Common myeloid progenitor, CD34-positive (primary cell): ENCODE data around the gene SLC35C1.

Source experiments
- CTCF ChIA-PET: fragments of 350-600 bp; sonication (Branson Sonifier 250); formaldehyde crosslinking; loops from one replicate; lab custom pipeline; 2021; ENCODE audit warnings: antibody characterized with exemption; lab: Charles Lee
- POLR2A ChIA-PET: fragments of 350-600 bp; sonication (Branson Sonifier 250); formaldehyde crosslinking; loops from one replicate; lab custom pipeline; 2021; ENCODE audit warnings: antibody characterized with exemption; lab: Charles Lee
- DNase-seq, 3 donors: peaks; one replicate each; pipeline versions ENCODE4 v3.0.0 to v3.0.0-alpha.2; 2013
- H3K27ac ChIP-seq, 2 experiments: 1 replicate in 1 of 2; 2 replicates in 1 of 2; pipeline ENCODE4 v1.7.0; 2013; ENCODE audit warnings: inconsistent platforms in 2 of 2, low read length in 2 of 2, mild to moderate bottlenecking in 2 of 2, low read depth in 1 of 2, moderate library complexity in 1 of 2; ENCODE audit not compliant: severe bottlenecking in 2 of 2, insufficient read depth in 1 of 2, poor library complexity in 1 of 2
- H3K27me3 ChIP-seq, 5 experiments: replicated peaks in 2 of 5; 1 replicate in 3 of 5; 2 replicates in 2 of 5; pipeline versions ENCODE4 v1.6.1 to v1.7.0; 2013; ENCODE audit warnings: low read length in 4 of 5, mild to moderate bottlenecking in 2 of 5, moderate library complexity in 2 of 5, inconsistent platforms in 1 of 5; ENCODE audit not compliant: insufficient read depth in 5 of 5, control insufficient read depth in 4 of 5
- H3K36me3 ChIP-seq, 4 experiments: 1 replicate in 2 of 4; 2 replicates in 2 of 4; pipeline versions ENCODE4 v1.6.1 to v1.7.0; 2013; ENCODE audit warnings: low read length in 3 of 4, control low read depth in 1 of 4, mild to moderate bottlenecking in 1 of 4; ENCODE audit not compliant: control insufficient read depth in 4 of 4, insufficient read depth in 4 of 4
- H3K4me1 ChIP-seq, 4 experiments: 1 replicate in 3 of 4; 2 replicates in 1 of 4; pipeline versions ENCODE4 v1.6.1 to v1.7.1; 2013; ENCODE audit warnings: low read length in 3 of 4, mild to moderate bottlenecking in 3 of 4, control low read depth in 1 of 4, inconsistent platforms in 1 of 4, moderate library complexity in 1 of 4; ENCODE audit not compliant: control insufficient read depth in 4 of 4, insufficient read depth in 4 of 4; ENCODE audit errors: control extremely low read depth in 1 of 4
- H3K4me3 ChIP-seq, 7 experiments: 1 replicate in 4 of 7; 2 replicates in 3 of 7; pipeline versions ENCODE4 v1.5.1 to v1.7.0; 2013; ENCODE audit warnings: mild to moderate bottlenecking in 7 of 7, low read length in 6 of 7, moderate library complexity in 6 of 7, inconsistent platforms in 2 of 7, low read depth in 2 of 7, control low read depth in 1 of 7; ENCODE audit not compliant: insufficient read depth in 4 of 7, control insufficient read depth in 1 of 7; ENCODE audit errors: extremely low read depth in 1 of 7
- H3K9me3 ChIP-seq, 5 experiments: 1 replicate in 4 of 5; 2 replicates in 1 of 5; pipeline versions ENCODE4 v1.6.1 to v1.7.1; 2013; ENCODE audit warnings: low read length in 4 of 5, mild to moderate bottlenecking in 2 of 5, inconsistent platforms in 1 of 5, low read depth in 1 of 5, moderate library complexity in 1 of 5; ENCODE audit not compliant: control insufficient read depth in 4 of 5, insufficient read depth in 2 of 5; ENCODE audit errors: control extremely low read depth in 1 of 5
- WGBS: methylation state at CpG from one replicate; pipeline ENCODE4 v1.1.5; 2013; ENCODE audit not compliant: insufficient coverage; 5-methylcytosine and 5-hydroxymethylcytosine counted together

The SLC35C1 gene

DNA sequence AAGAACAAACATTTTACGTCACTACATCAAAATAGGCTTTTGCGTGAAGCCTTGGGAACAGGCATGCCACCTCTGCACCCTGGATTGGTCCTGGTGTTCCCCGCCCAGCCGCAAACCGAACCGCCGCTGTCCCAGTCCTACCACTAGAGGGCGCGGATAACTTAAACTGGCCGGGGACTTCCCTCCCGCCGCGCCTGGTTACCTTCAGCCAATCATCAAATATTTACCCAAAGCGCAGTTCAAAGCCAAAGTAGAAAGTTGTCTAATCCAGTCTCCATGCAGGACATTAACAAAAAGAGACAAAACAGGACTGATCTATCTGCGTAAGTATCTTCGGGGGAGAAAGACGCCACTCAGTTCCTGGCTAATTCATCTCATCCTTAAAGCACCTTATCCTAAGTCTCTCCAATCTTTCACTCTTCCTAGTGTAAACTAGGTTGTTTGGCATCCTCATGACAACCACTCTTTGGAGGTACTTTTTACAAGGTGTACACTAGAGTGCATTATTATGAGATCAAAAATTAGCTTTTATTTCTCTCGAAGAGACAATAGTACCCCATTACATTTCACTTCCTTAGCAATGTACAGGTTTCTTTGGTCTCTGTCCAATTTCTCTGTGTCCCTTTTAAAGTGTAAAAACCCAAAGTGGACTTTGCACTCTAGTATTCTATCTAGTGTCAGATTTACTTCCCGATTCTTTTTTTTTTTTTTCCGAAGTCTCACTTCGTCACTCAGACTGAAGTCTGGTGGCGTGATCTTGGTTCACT, 38.4 kb downstream of the SLC35C1 start:
- 20% methylated on average over 22 of the region's 22 CpGs for WGBS
- ChIA-PET POLR2A (interaction anchor here (0.7 kb wide), 2 partner anchors 16 to 31 kb away, joined by 3 to 4 read pairs; no protein-coding TSS in a partner anchor), CTCF (interaction anchor here (0.6 to 1.5 kb wide), 13 partner anchors 8 to 1622 kb away, joined by 3 to 11 read pairs (median 4); no protein-coding TSS in a partner anchor)
- peaks cover 3 to 18% (median 13%) of the 10 kb centered on the region in 4 experiments for H3K4me1 ChIP-seq
- peak; percentile 91 to 96 (median 96) for DNase-seq
- peak overlapping the region; percentile 50 to 72 for H3K27ac ChIP-seq
- H3K27me3 ChIP-seq = no peaks in the 10 kb centered on the region
- peak overlapping the region in 3 of 7 experiments; percentile 37 to 65 (median 59) for H3K4me3 ChIP-seq
- H3K36me3 ChIP-seq = no peaks in the 10 kb centered on the region
- H3K9me3 ChIP-seq = no peaks in the 10 kb centered on the region

DNA sequence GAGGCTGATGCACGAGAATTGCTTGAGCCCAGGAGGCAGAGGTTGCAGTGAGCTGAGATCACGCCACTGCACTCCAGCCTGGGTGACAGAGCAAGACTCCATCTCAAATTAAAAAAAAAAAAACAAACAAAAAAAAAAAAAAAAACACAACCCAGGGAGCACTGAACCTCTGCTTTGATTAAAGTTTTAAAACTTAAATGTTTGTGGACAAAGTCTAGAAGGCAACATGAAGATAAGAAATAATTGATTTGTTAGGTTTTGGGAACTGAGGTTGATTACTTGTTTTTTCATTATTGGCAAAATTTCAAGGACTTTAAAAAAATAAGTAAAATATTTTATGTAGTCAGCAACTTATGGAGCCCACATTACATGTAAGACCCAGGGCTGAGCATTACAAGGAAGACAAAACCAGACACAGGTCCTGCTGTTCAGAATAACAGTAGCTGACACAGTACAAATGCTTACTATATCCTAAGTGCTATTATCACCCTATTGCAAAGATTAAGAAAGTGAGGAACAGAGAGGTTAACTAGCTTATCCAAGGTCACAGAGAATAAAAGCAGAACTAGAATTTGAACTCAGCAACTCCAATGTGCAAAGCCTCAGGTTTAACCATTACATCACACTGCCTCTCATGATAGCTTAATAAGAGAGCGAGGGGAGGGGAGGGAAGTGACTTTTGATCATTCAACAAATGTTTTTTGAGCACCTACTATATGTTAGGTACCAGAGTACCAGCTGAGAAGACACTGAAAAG, 40.1 kb downstream of the SLC35C1 start:
- no peak overlapping the region for H3K27ac ChIP-seq
- POLR2A ChIA-PET = no interaction called here
- no peak overlapping the region for H3K4me3 ChIP-seq
- H3K9me3 ChIP-seq = no peaks in the 10 kb centered on the region
- H3K27me3 ChIP-seq = no peaks in the 10 kb centered on the region
- peak in 2 of 3 donors; percentile 20 to 24 for DNase-seq
- H3K36me3 ChIP-seq = no peaks in the 10 kb centered on the region
- no CpG with 5 or more reads among the region's 3 CpGs for WGBS
- CTCF ChIA-PET = interaction anchor here (0.6 to 2.1 kb wide), 6 partner anchors 10 to 484 kb away, joined by 3 to 7 read pairs (median 4); no protein-coding TSS in a partner anchor
- peaks cover 3 to 26% (median 17%) of the 10 kb centered on the region in 4 experiments for H3K4me1 ChIP-seq

- Histone ChIP-seq H3K4me3 (peak overlapping the region in 1 of 7 experiments; percentile 87), H3K27ac (no peak overlapping the region), H3K4me1 (peaks cover 3 to 26% (median 17%) of the 10 kb centered on the region in 4 experiments), H3K36me3 (peaks cover 0 to 4% (median 0%) of the 10 kb centered on the region in 4 experiments), H3K27me3 (no peaks in the 10 kb centered on the region), H3K9me3 (no peaks in the 10 kb centered on the region)
- ChIA-PET CTCF (interaction anchor here (0.6 to 2.1 kb wide), 5 partner anchors 11 to 462 kb away, joined by 3 to 6 read pairs (median 3); no protein-coding TSS in a partner anchor), POLR2A (no interaction called here)
- DNase-seq = no peak
- WGBS = 93% methylated on average over 3 of the region's 4 CpGs
These were observed 41.3 kb downstream of the SLC35C1 start for GRCh38 chr11:45846174-45846675.

GRCh38 chr11:45846974-45847910, 42.3 kb downstream of the SLC35C1 start, which contains the start of gene CRY2:
TSS of gene CRY2 (plus strand) at chr11:45847475. CDS start at chr11:45847491, 16 bp downstream.
- CTCF ChIA-PET = interaction anchor here (0.5 to 2.1 kb wide), 5 partner anchors 12 to 120 kb away, joined by 3 to 6 read pairs (median 3); no protein-coding TSS in a partner anchor
- POLR2A ChIA-PET = interaction anchor here (0.5 kb wide), 1 partner anchor 131 kb away, joined by 6 read pairs; no protein-coding TSS in a partner anchor
- WGBS = 0% methylated on average over 67 of the region's 75 CpGs

GRCh38 chr11:45847911-45848316, 43.0 kb downstream of the SLC35C1 start:
- no peaks in the 10 kb centered on the region for H3K27me3 ChIP-seq
- peak; percentile 51 to 74 (median 68) for DNase-seq

More at GRCh38 chr11:45846974-45847910, 42.3 kb downstream of the SLC35C1 start, which contains the start of gene CRY2:
- Histone ChIP-seq H3K4me1 (peaks cover 3 to 26% (median 17%) of the 10 kb centered on the region in 4 experiments), H3K9me3 (no peaks in the 10 kb centered on the region), H3K4me3 (peak within 1 kb of the TSS; percentile 71 to 94 (median 87)), H3K36me3 (peaks cover 0 to 4% (median 0%) of the 10 kb centered on the region in 4 experiments), H3K27me3 (no peaks in the 10 kb centered on the region), H3K27ac (peak within 1 kb of the TSS; percentile 69 to 88)
- DNase-seq = peak; percentile 95 to 96 (median 96)

DNA sequence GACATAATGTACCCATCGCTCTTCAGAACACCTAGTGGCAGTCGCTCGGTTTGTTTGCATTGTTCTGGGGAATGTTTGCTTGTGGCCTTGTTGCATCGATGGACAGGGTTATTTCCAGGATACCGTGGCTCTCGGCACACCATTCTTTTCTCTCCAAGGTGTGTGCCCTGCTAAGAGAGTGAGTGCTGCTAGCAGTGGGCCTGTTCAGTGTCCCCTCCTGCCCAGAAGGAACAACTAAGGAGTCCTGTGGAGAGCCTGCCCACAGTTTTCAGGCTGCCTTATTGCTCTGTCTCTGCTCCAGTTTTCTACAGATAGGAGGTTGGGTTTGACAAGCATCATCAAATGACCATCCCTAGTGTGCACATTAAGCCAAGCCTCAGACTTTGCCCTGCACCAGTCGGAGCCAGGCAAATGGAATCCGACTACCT, 43.7 kb downstream of the SLC35C1 start:
- POLR2A ChIA-PET = no interaction called here
- Histone ChIP-seq H3K4me1 (peaks cover 0 to 21% (median 15%) of the 10 kb centered on the region in 4 experiments), H3K4me3 (peak overlapping the region in 4 of 7 experiments; percentile 87 to 94 (median 92)), H3K9me3 (no peaks in the 10 kb centered on the region), H3K27me3 (no peaks in the 10 kb centered on the region), H3K27ac (no peak overlapping the region), H3K36me3 (peaks cover 0 to 4% (median 0%) of the 10 kb centered on the region in 4 experiments)
- DNase-seq = no peak
- 100% methylated on average over 1 of the region's 8 CpGs for WGBS
- CTCF ChIA-PET = no interaction called here

More at GRCh38 chr11:45847911-45848316, 43.0 kb downstream of the SLC35C1 start:
- WGBS = 1% methylated on average over 15 of the region's 16 CpGs
- Histone ChIP-seq H3K4me1 (peaks cover 3 to 26% (median 17%) of the 10 kb centered on the region in 4 experiments), H3K27ac (peak overlapping the region; percentile 69 to 88), H3K36me3 (peaks cover 0 to 4% (median 0%) of the 10 kb centered on the region in 4 experiments), H3K4me3 (peak overlapping the region; percentile 71 to 94 (median 87)), H3K9me3 (no peaks in the 10 kb centered on the region)
- ChIA-PET CTCF (no interaction called here), POLR2A (no interaction called here)
